ENCODE measurements around the gene SPOCK1.
"Not testable (repeated sequence)": the region's sequence is repeated elsewhere in the genome, so short reads cannot be mapped to it uniquely, and the experiment has no call there.

The SPOCK1 gene

DNA sequence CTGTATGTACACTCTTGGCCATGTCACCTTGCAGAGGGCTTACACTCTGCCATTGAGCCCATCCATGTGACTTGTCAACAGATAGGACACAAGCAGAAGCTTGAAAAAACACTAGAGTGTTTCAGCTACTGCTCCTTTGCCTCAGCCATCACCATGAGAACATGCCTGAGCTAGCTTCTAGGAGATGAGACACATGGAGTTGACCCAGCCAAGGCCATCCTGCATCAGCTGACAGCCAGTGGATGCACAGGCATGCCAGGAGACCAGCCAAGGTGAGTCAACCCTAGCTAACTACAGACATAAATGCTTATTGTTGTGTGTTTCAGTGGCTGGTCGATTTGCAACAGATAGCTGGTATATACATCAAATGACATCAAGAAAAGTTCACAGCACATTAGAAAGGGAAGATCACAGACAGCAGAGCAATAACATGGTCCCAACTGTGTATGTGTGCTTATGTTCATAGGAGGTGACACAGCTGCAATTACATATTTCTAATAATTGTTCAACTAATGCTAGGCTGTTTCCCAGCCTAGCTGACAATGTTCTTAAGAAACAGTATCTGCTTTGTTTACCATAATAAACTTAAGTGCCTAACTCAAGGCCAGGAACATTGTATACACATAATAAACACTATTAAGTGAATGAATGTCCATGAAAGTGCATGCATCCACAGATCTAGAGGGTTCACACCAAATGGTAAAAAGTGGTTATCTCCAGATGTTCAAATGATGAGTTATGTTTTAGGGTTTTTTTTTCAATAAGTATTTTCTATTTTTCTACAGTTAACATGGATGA lies 105.7 kb downstream of the SPOCK1 start:
- DNase-seq = no peak

- DNase-seq = no peak
Measured at GRCh38 chr5:137392261-137392660, 106.9 kb downstream of the SPOCK1 start.

GRCh38 chr5:137391044-137391443 lies 108.1 kb downstream of the SPOCK1 start:
- not testable (repeated sequence) for DNase-seq

- DNase-seq = no peak
Measured at GRCh38 chr5:137389042-137389441, 110.1 kb downstream of the SPOCK1 start.

GRCh38 chr5:137385064-137385463 lies 114.1 kb downstream of the SPOCK1 start:
- DNase-seq = no peak

DNA sequence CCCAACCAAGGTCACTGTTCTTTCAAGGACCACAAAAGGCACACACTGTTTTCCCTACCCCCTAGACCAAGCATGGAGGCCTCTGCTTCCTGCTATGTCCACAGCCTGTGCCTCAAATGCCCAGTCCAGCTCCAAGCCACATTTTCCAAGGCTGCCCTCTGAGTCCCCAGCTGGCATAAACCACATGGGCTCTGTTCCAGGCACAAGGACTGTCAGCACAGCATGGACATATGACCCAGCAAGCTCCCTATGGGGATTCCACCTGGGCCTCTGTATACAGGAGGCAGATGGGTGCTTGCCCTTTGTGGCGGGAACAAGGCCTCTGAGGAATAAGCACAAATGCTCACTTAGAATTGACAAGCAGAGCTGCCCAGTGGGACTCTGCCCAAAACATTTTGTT lies 115.2 kb downstream of the SPOCK1 start:
- no peak for DNase-seq

- DNase-seq = no peak
Measured at GRCh38 chr5:137381555-137381954, 117.6 kb downstream of the SPOCK1 start.

- no peak for DNase-seq
Measured at GRCh38 chr5:137379555-137380286, 119.4 kb downstream of the SPOCK1 start.

DNA sequence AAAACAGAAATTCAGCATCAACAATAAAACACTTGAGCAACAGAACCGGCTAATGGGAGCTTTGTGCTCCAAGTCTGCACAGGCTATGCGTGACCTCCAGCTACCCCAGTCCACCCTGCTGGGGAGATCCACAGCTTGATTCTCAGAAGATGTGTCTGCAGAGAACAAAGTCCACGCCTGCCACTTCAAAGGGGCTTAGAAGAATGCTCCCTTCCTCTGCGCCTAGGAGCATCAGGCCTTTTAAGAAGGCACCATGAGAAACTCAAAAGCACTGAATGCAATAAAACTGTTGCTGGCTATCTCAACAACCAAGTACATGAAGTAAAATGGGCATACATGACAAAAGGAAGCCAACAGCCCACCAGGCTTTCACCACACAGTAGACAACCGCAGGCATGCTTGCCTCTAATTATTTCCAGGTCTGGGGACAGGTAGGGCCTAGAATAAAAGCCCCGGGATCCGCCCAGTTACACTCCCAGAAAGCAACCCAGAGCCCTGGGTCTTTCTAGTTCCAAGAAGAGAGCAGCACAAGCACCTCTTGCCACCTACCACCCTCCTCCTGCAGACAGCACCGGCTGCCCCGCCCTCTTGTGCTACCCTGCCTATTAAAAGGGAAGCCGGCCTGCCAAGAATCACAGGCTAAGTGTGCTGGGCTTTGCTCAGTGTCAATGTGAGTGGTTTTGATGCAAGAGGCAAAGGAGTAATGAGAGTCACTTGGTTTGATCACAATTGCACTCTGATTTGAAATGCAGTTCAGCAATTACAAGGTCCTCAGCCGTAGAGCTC lies 123.2 kb downstream of the SPOCK1 start:
- no peak for DNase-seq

DNA sequence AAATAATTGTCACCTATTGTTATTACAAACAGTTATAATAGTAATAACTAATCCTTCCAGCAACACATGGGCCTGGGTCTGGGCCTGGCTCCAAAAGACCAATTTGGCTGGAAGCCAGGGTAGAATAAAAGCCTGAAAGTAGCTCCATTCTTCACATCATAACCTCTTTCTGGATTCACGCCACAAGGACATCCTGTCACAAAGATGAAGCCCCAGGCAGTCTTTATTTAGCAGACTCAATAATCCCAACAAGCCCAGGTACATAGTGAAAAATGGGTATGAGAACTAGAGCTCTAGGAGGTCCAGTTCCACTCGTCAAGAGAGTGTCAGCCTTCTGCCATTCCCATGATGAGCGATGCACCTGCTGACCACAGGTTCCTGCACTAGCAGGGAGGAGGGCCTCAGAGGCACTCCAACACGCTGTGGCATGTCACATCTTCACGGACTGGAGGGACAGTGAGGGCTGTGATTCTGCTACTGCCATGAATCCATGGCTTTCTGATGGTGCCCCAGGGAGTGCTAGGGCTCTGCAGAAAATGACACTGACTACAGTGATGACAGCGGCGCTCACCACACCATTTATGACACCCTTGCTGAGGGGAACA lies 124.9 kb downstream of the SPOCK1 start:
- no peak for DNase-seq

DNA sequence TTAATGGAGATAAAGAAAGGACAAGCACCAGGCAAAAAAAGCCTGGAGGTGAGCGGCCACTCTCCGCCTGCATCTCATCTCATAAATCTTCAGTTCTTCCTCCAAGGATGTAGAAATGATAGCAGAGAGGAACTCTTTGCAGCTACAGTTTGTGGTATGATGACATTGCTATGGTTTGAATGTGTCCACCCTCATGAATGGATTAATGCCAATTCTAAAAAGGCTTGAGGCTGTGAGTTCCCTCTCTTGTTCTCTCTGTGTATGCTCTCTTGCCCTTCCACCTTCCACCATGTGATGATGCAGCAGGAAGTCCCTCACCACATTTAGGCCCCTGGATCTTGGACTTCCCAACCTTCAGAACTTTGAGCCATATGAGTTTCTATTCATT lies 126.4 kb downstream of the SPOCK1 start:
- DNase-seq = no peak

- DNase-seq = no peak
Measured at GRCh38 chr5:137372016-137372772, 126.9 kb downstream of the SPOCK1 start.

DNA sequence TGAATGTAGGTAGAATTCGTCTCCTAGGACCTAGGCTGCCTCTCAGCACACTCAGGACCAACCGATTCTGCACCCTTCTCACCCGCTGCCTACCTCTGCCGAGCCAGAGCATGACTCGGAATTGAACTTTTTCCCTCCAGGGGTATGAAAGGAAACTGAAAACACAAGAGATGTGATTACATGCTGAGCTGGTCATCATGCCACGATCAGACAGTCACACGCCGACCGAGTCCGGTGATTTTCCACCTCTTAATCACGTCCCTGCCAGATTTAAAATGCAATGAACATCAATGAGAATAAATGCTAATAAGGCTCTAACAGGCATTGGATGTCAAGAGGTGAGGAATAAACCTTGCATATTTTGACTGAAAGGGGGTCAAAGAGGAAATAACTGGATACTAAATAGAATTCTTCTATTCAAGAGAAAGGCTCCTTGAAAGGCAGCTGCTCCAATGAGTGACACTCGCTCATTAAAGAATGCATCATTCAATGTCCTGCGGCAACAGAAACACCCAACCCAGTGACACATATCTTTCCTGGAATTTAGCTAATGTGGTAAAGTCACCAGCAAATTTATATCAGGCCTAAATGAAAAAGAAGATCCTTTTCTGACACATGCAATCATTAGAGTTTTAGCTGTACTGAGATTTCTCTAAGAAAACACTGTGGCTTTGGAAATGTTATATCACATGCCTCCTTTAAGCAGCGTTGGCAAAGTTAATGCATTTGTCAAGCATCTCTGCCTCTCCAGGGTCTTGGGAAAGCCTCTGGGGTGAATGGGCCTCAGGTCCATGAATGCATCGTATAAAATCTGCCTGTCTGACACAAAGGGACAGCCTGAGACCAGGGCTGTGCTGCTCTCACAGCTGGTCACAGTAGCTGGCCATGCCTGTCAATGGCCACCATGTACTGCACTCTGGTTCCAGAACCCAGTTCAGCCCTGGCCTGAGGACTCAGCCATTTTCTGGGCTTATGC lies 128.7 kb downstream of the SPOCK1 start:
- no peak for DNase-seq

GRCh38 chr5:137368651-137369050 lies 130.5 kb downstream of the SPOCK1 start:
- no peak for DNase-seq

- no peak for DNase-seq
Measured at GRCh38 chr5:137367951-137368350, 131.2 kb downstream of the SPOCK1 start.

DNA sequence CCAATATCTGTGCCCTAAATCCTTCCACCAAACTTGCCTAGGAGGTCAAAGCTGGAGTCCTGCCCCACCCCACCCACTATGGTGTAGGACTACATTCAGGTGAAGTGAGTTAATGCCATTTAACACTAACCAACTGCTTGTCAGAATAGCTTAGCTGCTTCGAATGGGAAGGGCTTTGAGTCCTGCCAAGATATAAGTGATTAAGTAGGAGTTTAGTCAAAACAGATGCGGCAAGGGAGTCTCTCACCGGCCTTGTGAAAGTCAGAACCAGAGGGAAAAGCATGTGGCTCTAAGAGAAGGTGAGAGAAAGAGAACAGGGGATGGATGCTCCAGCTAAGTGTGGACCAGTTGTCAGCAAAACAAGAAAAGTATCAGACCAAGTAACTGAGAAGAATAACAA lies 132.6 kb downstream of the SPOCK1 start:
- no peak for DNase-seq

DNA sequence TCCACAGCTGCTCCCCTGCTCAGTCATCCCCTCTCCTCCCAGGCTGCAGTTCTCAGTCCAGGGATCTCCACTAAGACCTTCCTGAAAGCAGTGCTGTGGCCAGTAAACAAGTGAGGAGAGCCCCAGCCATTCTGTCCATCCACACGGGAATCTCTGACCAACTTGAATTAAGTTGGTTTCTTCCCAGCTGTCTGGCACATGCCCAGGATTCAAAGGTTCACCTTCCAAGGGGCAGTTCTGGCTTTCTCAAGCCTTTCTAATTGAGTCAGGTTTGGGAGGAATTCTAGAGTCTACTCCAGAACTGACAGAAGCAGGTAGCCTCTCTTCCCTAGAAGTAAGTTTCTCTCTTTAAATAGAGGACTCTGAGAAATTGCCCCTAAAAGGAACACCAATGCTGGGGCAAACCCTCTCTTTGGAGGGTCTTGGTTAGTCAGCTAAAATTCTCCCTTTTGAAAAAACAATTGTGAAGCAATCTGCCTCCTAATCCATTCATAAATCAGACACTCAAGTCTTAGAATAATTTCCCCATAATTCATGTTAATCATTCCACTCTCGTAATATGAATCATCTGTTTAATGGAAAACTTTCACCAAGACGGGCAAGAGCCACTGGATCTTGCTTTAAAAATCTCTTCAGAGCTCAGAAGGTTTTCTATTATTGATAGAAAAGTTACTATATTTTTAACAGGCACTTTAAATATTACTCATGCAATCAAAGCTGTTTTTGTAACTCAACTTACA lies 133.8 kb downstream of the SPOCK1 start:
- DNase-seq = no peak

GRCh38 chr5:137361280-137361679 lies 137.8 kb downstream of the SPOCK1 start:
- no peak for DNase-seq

GRCh38 chr5:137360607-137361006 lies 138.5 kb downstream of the SPOCK1 start:
- DNase-seq = no peak

DNA sequence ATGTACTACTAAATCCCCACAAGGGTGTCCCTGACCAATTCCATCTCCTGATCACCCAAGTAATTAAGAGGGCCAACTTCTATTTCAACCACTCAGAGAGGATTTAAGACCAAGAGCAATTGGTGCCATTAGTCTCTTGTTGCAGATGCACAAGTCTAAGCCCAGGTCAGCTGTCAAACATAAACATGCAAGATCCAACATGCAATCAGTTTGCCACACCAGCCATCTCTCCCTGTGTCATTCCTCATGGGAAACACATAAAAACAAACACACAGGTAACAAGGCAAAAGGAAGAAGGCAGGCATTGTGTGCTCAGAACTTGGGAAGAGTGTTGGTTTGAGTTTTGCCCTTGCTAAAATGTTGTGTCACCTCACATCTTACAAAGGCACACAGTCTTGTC lies 139.2 kb downstream of the SPOCK1 start:
- no peak for DNase-seq
